ENCODE results near the gene WFS1.

The WFS1 gene

DNA sequence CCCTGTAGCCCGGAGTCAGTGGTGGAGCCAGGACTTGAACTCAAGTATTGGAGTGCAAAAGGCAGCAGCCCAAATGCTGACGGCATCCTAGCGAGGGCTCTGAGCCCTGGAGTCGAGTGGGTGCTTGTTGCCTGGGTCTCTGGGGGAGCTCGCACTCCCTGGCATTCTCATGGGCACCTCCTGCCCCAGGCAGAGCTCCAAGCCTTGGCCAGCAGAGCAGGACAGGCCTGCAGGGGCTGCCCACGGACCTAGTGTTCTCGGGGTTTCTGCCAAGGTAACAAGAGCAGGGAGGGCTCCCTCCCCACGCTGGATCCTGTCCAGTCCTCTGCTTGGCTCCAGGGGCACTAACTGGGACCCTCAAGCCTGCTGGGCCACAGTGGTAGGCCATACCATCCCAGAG lies 17.6 kb upstream of the WFS1 start:
- TF ChIP-seq, protein P1, sequence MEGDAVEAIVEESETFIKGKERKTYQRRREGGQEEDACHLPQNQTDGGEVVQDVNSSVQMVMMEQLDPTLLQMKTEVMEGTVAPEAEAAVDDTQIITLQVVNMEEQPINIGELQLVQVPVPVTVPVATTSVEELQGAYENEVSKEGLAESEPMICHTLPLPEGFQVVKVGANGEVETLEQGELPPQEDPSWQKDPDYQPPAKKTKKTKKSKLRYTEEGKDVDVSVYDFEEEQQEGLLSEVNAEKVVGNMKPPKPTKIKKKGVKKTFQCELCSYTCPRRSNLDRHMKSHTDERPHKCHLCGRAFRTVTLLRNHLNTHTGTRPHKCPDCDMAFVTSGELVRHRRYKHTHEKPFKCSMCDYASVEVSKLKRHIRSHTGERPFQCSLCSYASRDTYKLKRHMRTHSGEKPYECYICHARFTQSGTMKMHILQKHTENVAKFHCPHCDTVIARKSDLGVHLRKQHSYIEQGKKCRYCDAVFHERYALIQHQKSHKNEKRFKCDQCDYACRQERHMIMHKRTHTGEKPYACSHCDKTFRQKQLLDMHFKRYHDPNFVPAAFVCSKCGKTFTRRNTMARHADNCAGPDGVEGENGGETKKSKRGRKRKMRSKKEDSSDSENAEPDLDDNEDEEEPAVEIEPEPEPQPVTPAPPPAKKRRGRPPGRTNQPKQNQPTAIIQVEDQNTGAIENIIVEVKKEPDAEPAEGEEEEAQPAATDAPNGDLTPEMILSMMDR (IDR thresholded peaks at IDR 0.05; ENCODE audit: low read depth, low read length, missing control alignments): no peak
- H3K4me3 ChIP-seq (replicated peaks; ENCODE audit: low read depth, low read length): no peak overlapping the region
- DNase-seq (ENCODE audit: extremely low read depth, low read depth): no peak

DNA sequence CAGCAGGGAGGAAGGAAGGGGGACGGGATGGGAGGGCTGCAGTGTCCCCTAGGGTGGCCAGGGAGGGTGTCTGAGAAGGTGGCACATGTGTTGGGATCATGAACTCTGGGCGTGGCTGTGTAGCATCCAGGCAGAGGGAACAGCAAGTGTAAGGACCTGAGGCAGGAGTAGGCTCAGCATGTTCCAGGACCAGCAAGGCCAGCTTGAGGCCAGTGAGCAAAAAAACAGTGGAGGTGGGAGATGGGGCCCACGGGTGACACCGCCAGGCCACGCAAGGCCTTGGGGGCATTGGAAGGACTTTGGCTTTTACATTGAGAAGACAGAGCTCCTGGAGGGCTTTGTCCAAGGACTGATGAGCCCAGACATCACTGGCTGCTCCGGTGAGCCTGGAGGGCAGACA lies 16.5 kb upstream of the WFS1 start:
- TF ChIP-seq, protein P1 (IDR thresholded peaks at IDR 0.05; ENCODE audit: low read depth, low read length, missing control alignments): no peak
- no peak overlapping the region for H3K4me3 ChIP-seq (replicated peaks; ENCODE audit: low read depth, low read length)

DNA sequence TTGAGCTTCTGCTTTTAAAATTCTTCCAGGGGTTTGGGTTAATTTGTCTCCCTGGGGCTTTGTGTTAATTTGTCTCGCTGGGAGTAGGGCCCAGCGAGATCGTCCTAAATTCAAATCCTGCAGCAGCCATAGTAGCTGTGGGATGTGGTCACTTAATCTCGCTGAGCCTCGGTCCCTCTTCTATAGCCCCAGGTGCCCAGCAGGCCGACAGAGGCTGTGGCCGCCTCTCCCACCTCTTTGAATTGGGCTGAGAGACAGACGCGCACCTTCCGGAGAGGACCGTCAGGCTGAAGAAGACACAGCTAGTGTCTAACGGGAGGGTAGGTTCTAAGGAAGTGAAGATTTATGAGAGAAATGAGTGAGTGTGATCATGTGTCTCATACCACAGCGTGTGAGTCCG lies 15.7 kb upstream of the WFS1 start:
- H3K4me3 ChIP-seq (replicated peaks; ENCODE audit: low read depth, low read length): no peak overlapping the region
- TF ChIP-seq, protein P1 (IDR thresholded peaks at IDR 0.05; ENCODE audit: low read depth, low read length, missing control alignments): no peak
- DNase-seq (ENCODE audit: extremely low read depth, low read depth): no peak

More for the DNA sequence above, 16.5 kb upstream of the WFS1 start:
- no peak for DNase-seq (ENCODE audit: extremely low read depth, low read depth)

DNA sequence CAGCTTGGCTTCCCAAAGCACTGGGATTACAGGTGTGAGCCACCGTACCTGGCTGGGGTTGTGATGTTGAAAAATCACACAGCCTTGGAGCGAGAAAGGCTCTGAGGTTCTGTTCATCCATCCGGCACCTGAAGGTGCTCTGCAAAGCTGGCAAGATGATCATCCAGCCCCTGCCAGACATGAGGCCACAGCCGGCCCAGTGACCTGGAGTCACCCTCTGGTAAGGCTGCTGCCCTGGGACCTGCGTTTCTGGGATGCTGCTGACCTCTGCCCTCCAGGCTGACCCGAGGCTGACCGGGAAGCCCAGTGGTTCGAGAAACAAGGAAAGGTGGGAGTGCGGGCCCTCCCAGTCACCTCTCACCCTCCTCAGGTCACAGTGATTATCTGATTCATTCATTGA lies 13.5 kb upstream of the WFS1 start:
- H3K4me3 ChIP-seq (replicated peaks; ENCODE audit: low read depth, low read length): no peak overlapping the region
- no peak for DNase-seq (ENCODE audit: extremely low read depth, low read depth)
- TF ChIP-seq, protein P1 (IDR thresholded peaks at IDR 0.05; ENCODE audit: low read depth, low read length, missing control alignments): no peak

DNA sequence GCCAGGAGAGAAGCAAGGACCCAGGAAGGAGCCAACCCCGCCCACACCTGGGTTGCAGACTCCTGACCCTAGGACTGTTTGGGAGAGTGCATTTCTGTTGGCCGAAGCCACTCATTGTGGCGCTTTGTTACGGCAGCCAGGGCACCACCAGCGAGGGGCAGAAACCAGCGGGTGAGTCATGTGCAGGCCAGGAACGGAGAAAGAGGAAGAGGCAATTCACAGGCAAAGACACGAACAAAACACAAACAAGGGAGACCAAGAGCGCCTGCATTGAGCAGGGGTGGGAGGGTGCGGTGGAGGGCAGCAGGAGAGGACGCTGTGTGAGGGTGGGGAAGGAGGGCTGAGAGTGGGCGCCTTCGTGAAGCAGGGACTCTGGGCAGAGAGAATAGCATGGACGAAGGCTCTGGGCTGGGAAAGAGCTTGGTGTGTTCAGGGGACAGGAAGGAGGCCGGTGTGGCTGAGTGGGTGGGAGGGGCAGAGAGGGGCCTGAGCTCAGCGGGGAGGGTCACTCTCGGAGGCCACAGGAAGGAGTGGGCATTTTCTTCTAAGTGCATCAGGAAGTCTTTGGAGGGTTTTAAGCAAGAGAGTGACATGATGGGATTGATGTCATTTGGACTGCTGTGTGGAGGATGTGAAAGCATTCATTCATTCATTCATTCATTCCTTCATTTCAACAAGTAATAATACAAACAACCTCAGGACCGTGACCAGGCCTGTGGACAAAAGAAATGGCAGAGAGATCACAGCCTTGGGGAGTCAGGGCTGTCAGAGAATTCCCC lies 12.2 kb upstream of the WFS1 start:
- DNase-seq (ENCODE audit: extremely low read depth, low read depth): no peak
- H3K4me3 ChIP-seq (replicated peaks; ENCODE audit: low read depth, low read length): no peak overlapping the region
- TF ChIP-seq, protein P1 (IDR thresholded peaks at IDR 0.05; ENCODE audit: low read depth, low read length, missing control alignments): no peak

DNA sequence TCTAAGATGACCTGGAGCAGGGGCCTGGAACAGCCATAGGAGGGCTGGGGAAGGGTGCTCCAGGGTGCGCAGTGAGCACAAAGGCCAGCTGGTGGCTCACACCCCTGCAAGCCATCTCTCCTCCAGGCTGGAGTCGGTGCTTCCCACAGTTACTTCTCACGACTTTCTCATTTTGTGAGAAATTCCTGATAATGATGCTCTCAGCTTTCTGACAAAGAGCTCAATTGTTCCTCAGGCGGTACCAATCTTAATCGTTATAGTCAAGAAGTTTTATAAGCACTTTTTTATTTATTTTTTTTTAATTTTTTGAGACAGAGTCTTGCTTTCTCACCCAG lies 11.7 kb upstream of the WFS1 start:
- no peak overlapping the region for H3K4me3 ChIP-seq (replicated peaks; ENCODE audit: low read depth, low read length)
- DNase-seq (ENCODE audit: extremely low read depth, low read depth): no peak
- TF ChIP-seq, protein P1 (IDR thresholded peaks at IDR 0.05; ENCODE audit: low read depth, low read length, missing control alignments): no peak

DNA sequence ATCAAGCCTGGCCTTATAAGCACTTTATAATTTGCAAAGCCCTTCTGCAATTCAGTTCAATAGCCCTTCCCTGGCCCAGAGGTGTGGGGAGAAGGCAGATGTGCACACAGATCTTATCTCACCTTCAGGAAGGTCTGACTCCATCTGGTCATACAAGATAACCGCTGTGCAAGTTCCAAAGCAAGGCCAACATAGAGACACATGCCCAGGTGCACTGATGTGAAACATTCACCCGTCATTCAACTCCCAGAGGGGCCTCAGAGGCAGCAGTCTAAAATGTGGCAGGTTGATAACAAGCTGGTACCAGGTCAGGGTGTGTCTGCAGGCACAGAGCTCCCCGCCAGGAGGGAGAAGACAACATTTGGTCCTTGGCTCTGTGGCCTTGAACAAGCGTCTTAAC lies 10.9 kb upstream of the WFS1 start:
- no peak overlapping the region for H3K4me3 ChIP-seq (replicated peaks; ENCODE audit: low read depth, low read length)
- TF ChIP-seq, protein P1 (IDR thresholded peaks at IDR 0.05; ENCODE audit: low read depth, low read length, missing control alignments): no peak
- DNase-seq (ENCODE audit: extremely low read depth, low read depth): no peak

All from HFF-Myc (cell line).